H54 (cell line): Measurements from ENCODE around the gene TBX1.

Experiments used
- DNase-seq: peaks from one replicate; pipeline ENCODE4 v3.0.0; 2011; ENCODE audit warnings: low spot score, mixed read lengths; ENCODE audit not compliant: insufficient read length
- FAIRE-seq: peaks from 3 replicates; lab custom pipeline; 2011; peaks lifted over from hg19 to GRCh38; lab: Jason Lieb, UNC
- POLR2A ChIP-seq: IDR thresholded peaks from 2 replicates; pipeline ENCODE4 v1.6.1; 2011; ENCODE audit warnings: low read depth, mild to moderate bottlenecking, low read length

The TBX1 gene

GRCh38 chr22:19739448-19739895, 21.1 kb upstream of the TBX1 start:
- FAIRE-seq = no peak
- TF ChIP-seq POLR2A = no peak

DNA sequence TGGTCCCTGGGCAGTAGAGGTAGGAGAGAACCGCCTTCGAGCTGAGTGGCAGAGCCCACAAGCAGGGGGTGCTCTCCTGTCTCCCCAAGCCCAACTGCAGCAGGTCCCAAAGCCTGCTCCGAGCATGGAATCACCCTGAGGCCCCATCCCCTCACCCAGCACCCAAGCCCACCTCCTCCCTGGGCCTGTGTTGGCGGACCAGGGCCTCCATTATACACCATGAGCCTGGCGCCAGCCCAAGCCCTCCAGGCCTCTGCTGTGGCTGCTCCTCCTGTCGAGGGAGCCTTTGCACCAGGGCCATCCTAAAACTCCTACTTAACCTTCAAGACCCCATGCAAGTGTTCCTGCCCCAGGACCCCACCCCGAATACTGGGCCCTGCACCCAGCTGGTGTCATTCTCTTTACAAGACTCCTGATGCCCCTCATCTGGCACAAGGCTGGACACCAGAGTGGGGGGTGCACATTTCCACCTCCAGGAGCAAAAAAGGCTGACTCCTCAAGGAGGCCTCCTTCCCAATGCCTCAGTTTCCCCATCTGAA, 20.6 kb upstream of the TBX1 start:
- FAIRE-seq = no peak
- TF ChIP-seq POLR2A = no peak
- DNase-seq = no peak

More at GRCh38 chr22:19739448-19739895, 21.1 kb upstream of the TBX1 start:
- no peak for DNase-seq

DNA sequence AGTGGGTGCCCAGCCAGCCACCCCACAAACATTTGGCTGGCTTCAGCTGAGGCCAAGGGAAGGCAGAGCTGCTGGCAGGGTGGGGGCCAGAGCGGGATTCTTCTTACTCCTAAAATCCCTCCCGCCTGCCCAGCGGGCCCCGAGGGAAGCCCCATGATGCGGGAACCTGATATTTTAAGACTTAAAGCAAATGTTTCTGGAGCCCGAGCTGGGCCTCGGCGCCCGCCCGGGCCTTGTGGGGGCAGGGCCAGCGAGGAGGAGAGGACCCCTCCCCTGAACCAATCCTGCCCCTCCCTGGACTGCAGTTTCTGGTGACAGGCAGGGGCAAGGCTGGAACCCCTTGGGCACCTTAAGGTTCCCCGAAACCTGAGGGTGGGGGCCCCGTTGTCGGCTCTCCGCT, 20.0 kb upstream of the TBX1 start:
- TF ChIP-seq POLR2A = no peak
- FAIRE-seq (no peak), DNase-seq (no peak)

GRCh38 chr22:19741053-19741452, 19.5 kb upstream of the TBX1 start:
- DNase-seq = no peak
- TF ChIP-seq POLR2A = no peak
- no peak for FAIRE-seq

- TF ChIP-seq POLR2A = no peak
- no peak for FAIRE-seq
- DNase-seq = no peak
Observed at GRCh38 chr22:19742160-19743066, 18.2 kb upstream of the TBX1 start.

- no peak for FAIRE-seq
- no peak for DNase-seq
- TF ChIP-seq POLR2A = no peak
Observed at GRCh38 chr22:19743081-19743480, 17.5 kb upstream of the TBX1 start.

- FAIRE-seq = no peak
- no peak for TF ChIP-seq POLR2A
Observed at GRCh38 chr22:19743651-19744050, 16.9 kb upstream of the TBX1 start.

GRCh38 chr22:19744350-19745006, 16.1 kb upstream of the TBX1 start:
- FAIRE-seq (no peak), DNase-seq (no peak)
- TF ChIP-seq POLR2A = no peak

More at GRCh38 chr22:19743651-19744050, 16.9 kb upstream of the TBX1 start:
- no peak for DNase-seq

DNA sequence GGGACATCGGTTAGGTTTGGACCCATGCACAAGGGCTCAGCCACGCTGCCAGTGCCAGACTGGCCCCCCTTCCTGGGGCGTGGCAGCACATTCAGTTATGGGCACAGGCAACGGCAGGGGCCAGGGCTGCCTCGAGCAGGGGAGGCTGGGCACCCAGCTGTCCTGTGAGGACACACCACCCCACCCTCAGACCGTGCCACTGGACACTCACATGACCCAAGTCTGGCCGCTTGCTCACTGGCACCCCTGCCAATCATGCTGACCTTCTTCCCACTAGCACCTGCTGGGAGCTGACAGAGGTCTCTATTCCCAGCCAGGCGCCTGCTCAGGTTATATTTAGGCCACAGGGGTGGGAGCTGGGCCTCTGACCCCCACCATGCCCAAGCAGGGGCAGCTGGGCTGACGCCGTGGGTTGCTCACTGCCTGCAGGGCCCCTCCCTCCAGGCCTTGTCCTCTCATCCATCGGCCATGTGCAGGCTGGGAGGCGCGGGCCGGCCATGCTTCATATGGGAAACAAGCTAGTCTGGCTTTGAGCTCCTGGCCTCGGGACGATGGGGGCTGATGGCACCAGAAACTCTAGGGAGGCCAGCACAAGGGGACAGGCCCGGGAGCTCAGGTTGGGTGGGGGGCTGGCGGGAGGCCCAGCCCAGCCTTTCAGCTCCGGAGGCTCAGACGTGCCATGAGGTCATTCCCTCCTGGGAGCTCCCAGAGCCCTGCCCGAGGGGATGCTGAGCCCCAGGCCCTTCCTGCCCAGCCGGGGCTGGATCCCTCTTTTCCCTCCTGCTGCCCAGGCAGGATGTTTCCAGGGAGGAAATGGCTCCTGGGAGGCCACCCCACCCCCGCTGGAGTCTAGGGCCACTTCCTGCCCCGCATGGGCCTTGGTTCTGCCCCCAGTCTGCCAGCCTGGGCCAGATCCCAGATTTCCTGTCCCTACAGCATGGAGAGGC, 15.2 kb upstream of the TBX1 start:
- DNase-seq (no peak), FAIRE-seq (no peak)
- no peak for TF ChIP-seq POLR2A

GRCh38 chr22:19746726-19747125, 13.9 kb upstream of the TBX1 start:
- DNase-seq (no peak), FAIRE-seq (no peak)
- TF ChIP-seq POLR2A = no peak

DNA sequence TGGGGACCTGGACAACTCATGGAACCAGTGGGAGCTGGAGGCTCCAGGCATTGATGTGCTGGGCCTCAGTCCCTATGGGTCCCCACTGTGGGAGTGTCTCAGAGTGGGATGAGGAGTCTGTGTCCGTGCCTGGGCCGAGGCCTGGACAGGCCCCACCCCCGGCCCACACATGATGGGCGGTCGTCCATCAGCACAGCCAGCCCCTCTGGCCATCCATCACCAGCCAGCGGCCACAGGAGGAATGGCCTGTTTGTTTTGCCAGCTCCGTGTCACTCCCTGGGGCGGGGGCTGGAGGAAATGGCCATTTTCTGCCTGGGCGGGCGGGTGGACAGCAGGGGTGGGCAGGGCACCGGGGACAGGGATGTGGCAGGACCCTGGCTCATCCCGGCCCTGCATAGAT, 13.0 kb upstream of the TBX1 start:
- FAIRE-seq = no peak
- no peak for DNase-seq
- no peak for TF ChIP-seq POLR2A

- no peak for DNase-seq
- no peak for TF ChIP-seq POLR2A
- FAIRE-seq = no peak
Observed at GRCh38 chr22:19748139-19748538, 12.4 kb upstream of the TBX1 start.

DNA sequence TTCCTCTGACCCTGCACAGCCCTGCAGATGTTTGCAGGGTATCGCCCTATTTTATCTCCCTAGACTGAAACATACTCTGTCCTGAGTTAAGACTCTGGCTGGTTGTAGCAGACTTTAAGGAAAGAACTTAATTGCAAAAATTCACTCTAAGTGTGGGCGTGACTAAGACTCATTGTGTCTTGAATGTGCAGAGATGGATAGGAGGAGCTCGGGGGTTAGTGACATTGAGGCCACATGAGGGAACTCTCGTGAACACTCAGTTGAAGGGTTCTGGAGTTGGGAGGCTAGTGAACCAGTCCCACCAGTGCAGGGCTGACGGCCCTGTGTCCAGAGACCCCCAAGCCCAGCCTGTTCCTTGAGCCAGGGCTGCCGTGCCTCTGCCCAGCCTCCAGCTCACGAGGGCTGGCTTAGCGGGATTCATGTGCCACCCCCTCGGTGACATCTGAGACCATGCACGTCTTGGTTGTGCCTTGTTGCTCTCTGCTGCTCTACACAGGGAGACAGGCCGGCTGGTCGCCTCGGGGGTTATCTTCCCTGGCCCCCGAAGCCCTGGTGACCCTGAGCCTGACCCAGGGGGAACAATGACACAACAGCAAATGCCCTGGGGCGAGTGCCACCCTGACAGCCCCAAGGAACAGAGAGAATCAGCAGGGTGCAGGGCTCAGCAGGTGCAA, 11.4 kb upstream of the TBX1 start:
- TF ChIP-seq POLR2A = no peak
- FAIRE-seq (no peak), DNase-seq (no peak)
